Aorta (tissue), 5 donors: ENCODE results near the gene BHLHE40. TPM values are rescaled to one million over a fixed set of nuclear protein-coding genes. Genes with fewer than 3 reads are reported as not detected.
A peak's percentile ranks its signal among the peaks of the same experiment; 100 is the strongest.

Experiments
- ATAC-seq: fragments of 200-7000 bp; cut with Tn5 transposase; one replicate; pipeline ENCODE4 v1.9.1; 2022; ENCODE audit warnings: moderate library complexity; ENCODE audit not compliant: low FRiP score
- DNase-seq, 2 donors: peaks; one replicate each; pipeline ENCODE4 v3.0.0-alpha.2; 2020
- H3K27ac ChIP-seq, 2 donors: one replicate each; pipeline ENCODE4 v1.5.1; 2013; ENCODE audit warnings: low read length in 2 of 2, mild to moderate bottlenecking in 2 of 2, moderate library complexity in 2 of 2, control low read depth in 1 of 2, inconsistent platforms in 1 of 2, low read depth in 1 of 2
- H3K27me3 ChIP-seq, 2 donors: one replicate each; pipeline ENCODE4 v1.6.1; 2013; ENCODE audit warnings: control low read depth in 1 of 2, low read length in 1 of 2, mild to moderate bottlenecking in 1 of 2, moderate library complexity in 1 of 2; ENCODE audit not compliant: insufficient read depth in 2 of 2, control insufficient read depth in 1 of 2
- H3K36me3 ChIP-seq, 2 donors: one replicate each; pipeline ENCODE4 v1.6.1; 2013; ENCODE audit warnings: control low read depth in 1 of 2, low read length in 1 of 2, mild to moderate bottlenecking in 1 of 2; ENCODE audit not compliant: insufficient read depth in 2 of 2, control insufficient read depth in 1 of 2
- H3K4me1 ChIP-seq, 2 donors: one replicate each; pipeline ENCODE4 v1.6.1; 2013; ENCODE audit warnings: low read length in 2 of 2, control low read depth in 1 of 2, mild to moderate bottlenecking in 1 of 2, moderate library complexity in 1 of 2; ENCODE audit not compliant: insufficient read depth in 2 of 2, control insufficient read depth in 1 of 2
- H3K4me3 ChIP-seq, 2 donors: one replicate each; pipeline ENCODE4 v1.5.1; 2013; ENCODE audit warnings: low read length in 2 of 2, control low read depth in 1 of 2, mild to moderate bottlenecking in 1 of 2
- H3K9me3 ChIP-seq: one replicate; pipeline ENCODE4 v1.6.1; 2013; ENCODE audit warnings: mild to moderate bottlenecking, low read length; ENCODE audit not compliant: control insufficient read depth
- WGBS, 2 donors: extraction: QIAGEN DNeasy Blood & Tissue Kit; methylation state at CpG; one replicate each; pipeline ENCODE4 v1.1.7; 2013; 5-methylcytosine and 5-hydroxymethylcytosine counted together
- intact Hi-C, 2 donors: fragments of 100-400 bp; cut with DNase I; formaldehyde crosslinking; loops; one replicate each; pipeline versions ENCODE4 v1.14.2 to v1.15.0; 2022
- long read RNA-seq, 2 donors: library from polyadenylated mRNA; unstranded; transcript quantifications; one replicate each; pipeline ENCODE4 v2.0.0, GENCODE V29; 2020 to 2021
- polyA plus RNA-seq, 2 donors: library from polyadenylated mRNA; stranded (reverse); fragments of 200-250 nt; gene quantifications; one replicate each; pipeline ENCODE4 v1.2.3, GENCODE V29; 2013
- total RNA-seq, 2 donors: library from RNA; stranded (reverse); fragmentation: NEBNext Ultra II Directional; extraction: Animal tissue kit (Norgen Biotek cat#: 25700); gene quantifications; one replicate each; pipeline ENCODE4 v1.2.1, GENCODE V29; 2021
- donor health status: healthy with polysubstance abuse.
- donor health status: Bipolar disorder and iron deficiency.
- donor health status: DM: no; HTN: no; CAD: no.
- donor health status: DM: no; HTN: no; CAD: no.
- donor health status: DM: yes; HTN: yes; CAD: no.

BHLHE40 gene
- total RNA-seq, result 100 to 1,000 TPM in 1 of 2 donors, 10 to 100 TPM in 1; 90.1 to 181 TPM
- polyA plus RNA-seq, result 10 to 100 TPM; 15.2 to 35.6 TPM
- long read RNA-seq, donor 1, transcript BHLHE40-201 (5 exons, 3,473 nt), result major isoform, 10 of 46 reads
- long read RNA-seq, donor 1, partial matches to known transcripts, result 21 of 46 reads
- long read RNA-seq, donor 1, other reads (novel, unspliced or antisense), result 15 of 46 reads
- long read RNA-seq, donor 2, transcript BHLHE40-201 (5 exons, 3,473 nt), result major isoform, 44 of 96 reads
- long read RNA-seq, donor 2, partial matches to known transcripts, result 10 of 96 reads
- long read RNA-seq, donor 2, other reads (novel, unspliced or antisense), result 41 of 96 reads

GRCh38 chr3:4979428-4980228, at the start of gene BHLHE40:
BHLHE40 (plus strand) TSS chr3:4979437; CDS start chr3:4979719, 282 bp downstream.
- ATAC-seq, result peak; percentile 65
- Histone ChIP-seq H3K4me3 (peak within 1 kb of the TSS; percentile 73 to 75), H3K4me1 (no peaks in the 10 kb centered on the region), H3K36me3 (no peaks in the 10 kb centered on the region), H3K27ac (peak within 1 kb of the TSS; percentile 87 to 98), H3K27me3 (no peaks in the 10 kb centered on the region), H3K9me3 (no peaks in the 10 kb centered on the region)
- intact Hi-C loops, result loop anchor here (2.0 to 5.0 kb wide), 5 partner anchors 73 to 257 kb away; no protein-coding TSS in a partner anchor
- WGBS, 2 donors, result 0% methylated on average over 49 to 51 of the region's 51 CpGs
- DNase-seq, result no peak

- no peak overlapping the region for H3K4me3 ChIP-seq
- no peaks in the 10 kb centered on the region for H3K27me3 ChIP-seq
- no peak for DNase-seq
- ATAC-seq, result no peak
- intact Hi-C loops, result no loop called here
- H3K27ac ChIP-seq, result no peak overlapping the region
- no peaks in the 10 kb centered on the region for H3K4me1 ChIP-seq
- 79 to 80% methylated on average over 1 of the region's 1 CpG for whole genome bisulfite sequencing, 2 donors
- H3K36me3 ChIP-seq, result no peaks in the 10 kb centered on the region
- H3K9me3 ChIP-seq, result no peaks in the 10 kb centered on the region
Observed at GRCh38 chr3:4930501-4930900, 48.7 kb upstream of the BHLHE40 start.

GRCh38 chr3:4934050-4934449, 45.2 kb upstream of the BHLHE40 start:
- Histone ChIP-seq H3K9me3 (no peaks in the 10 kb centered on the region), H3K36me3 (no peaks in the 10 kb centered on the region), H3K27ac (no peak overlapping the region), H3K4me1 (no peaks in the 10 kb centered on the region), H3K4me3 (no peak overlapping the region), H3K27me3 (no peaks in the 10 kb centered on the region)
- no peak for DNase-seq
- intact Hi-C loops, result no loop called here
- WGBS, 2 donors, result 85 to 87% methylated on average over 3 of the region's 3 CpGs
- ATAC-seq, result no peak

- H3K4me1 ChIP-seq, result no peaks in the 10 kb centered on the region
- no peaks in the 10 kb centered on the region for H3K9me3 ChIP-seq
- 99 to 100% methylated on average over 1 of the region's 1 CpG for WGBS, 2 donors
- no peak overlapping the region for H3K4me3 ChIP-seq
- no peak overlapping the region for H3K27ac ChIP-seq
- intact Hi-C loops, result no loop called here
- no peak for ATAC-seq
- H3K27me3 ChIP-seq, result no peaks in the 10 kb centered on the region
- DNase-seq, result no peak
- H3K36me3 ChIP-seq, result no peaks in the 10 kb centered on the region
Observed at GRCh38 chr3:4935347-4935746, 43.9 kb upstream of the BHLHE40 start.

GRCh38 chr3:4936982-4937614, 42.1 kb upstream of the BHLHE40 start:
- 86 to 90% methylated on average over 6 of the region's 6 CpGs for WGBS, 2 donors
- H3K27ac ChIP-seq, result no peak overlapping the region
- H3K4me1 ChIP-seq, result no peaks in the 10 kb centered on the region
- no peak overlapping the region for H3K4me3 ChIP-seq
- ATAC-seq, result no peak
- intact Hi-C loops, result no loop called here
- no peaks in the 10 kb centered on the region for H3K36me3 ChIP-seq
- H3K27me3 ChIP-seq, result no peaks in the 10 kb centered on the region
- DNase-seq, result no peak
- H3K9me3 ChIP-seq, result no peaks in the 10 kb centered on the region

- H3K4me3 ChIP-seq, result no peak overlapping the region
- WGBS, 2 donors, result 83 to 98% methylated on average over 3 of the region's 3 CpGs
- no peak overlapping the region for H3K27ac ChIP-seq
- ATAC-seq (no peak), DNase-seq (no peak)
- no peaks in the 10 kb centered on the region for H3K9me3 ChIP-seq
- intact Hi-C loops, result no loop called here
- H3K4me1 ChIP-seq, result no peaks in the 10 kb centered on the region
- H3K36me3 ChIP-seq, result no peaks in the 10 kb centered on the region
- H3K27me3 ChIP-seq, result no peaks in the 10 kb centered on the region
Observed at GRCh38 chr3:4938281-4938982, 40.8 kb upstream of the BHLHE40 start.

GRCh38 chr3:4939276-4939675, 40.0 kb upstream of the BHLHE40 start:
- intact Hi-C loops, result no loop called here
- H3K4me3 ChIP-seq, result no peak overlapping the region

GRCh38 chr3:4940985-4941384, 38.3 kb upstream of the BHLHE40 start:
- DNase-seq (no peak), ATAC-seq (no peak)
- Histone ChIP-seq H3K27ac (no peak overlapping the region), H3K27me3 (no peaks in the 10 kb centered on the region), H3K36me3 (no peaks in the 10 kb centered on the region), H3K9me3 (no peaks in the 10 kb centered on the region), H3K4me1 (no peaks in the 10 kb centered on the region), H3K4me3 (no peak overlapping the region)
- intact Hi-C loops, result no loop called here
- WGBS, 2 donors, result 96 to 98% methylated on average over 4 of the region's 4 CpGs

More at GRCh38 chr3:4939276-4939675, 40.0 kb upstream of the BHLHE40 start:
- no peak overlapping the region for H3K27ac ChIP-seq
- no peak for DNase-seq
- no peak for ATAC-seq
- no peaks in the 10 kb centered on the region for H3K9me3 ChIP-seq
- 76 to 93% methylated on average over 2 to 3 of the region's 3 CpGs for WGBS, 2 donors
- no peaks in the 10 kb centered on the region for H3K36me3 ChIP-seq
- no peaks in the 10 kb centered on the region for H3K27me3 ChIP-seq
- no peaks in the 10 kb centered on the region for H3K4me1 ChIP-seq
